Measurements from ENCODE around the gene VPS13D.

The VPS13D gene

DNA sequence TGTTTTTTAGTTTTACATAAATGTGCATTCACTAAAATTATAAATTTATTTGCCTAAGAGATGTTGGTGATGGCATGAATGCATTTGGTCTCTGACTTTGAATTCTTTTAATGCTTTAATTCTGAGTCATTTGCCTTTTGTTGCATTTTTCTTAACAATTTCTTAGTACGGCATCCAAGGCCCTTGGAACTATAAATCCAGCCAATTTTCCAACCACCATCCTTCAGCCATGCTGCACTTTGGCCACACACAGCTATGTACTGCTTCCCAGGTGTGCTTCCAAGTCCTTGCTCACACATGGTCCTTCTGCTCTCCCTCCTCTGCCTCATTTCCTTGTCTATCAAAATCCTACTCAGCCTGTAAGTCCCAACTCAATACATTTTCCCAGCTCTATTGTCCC is 227.1 kb downstream of the VPS13D start:
- no peak overlapping the region for H3K4me3 ChIP-seq (ENCODE audit: low read depth, low read length)
- TF ChIP-seq, protein P1, sequence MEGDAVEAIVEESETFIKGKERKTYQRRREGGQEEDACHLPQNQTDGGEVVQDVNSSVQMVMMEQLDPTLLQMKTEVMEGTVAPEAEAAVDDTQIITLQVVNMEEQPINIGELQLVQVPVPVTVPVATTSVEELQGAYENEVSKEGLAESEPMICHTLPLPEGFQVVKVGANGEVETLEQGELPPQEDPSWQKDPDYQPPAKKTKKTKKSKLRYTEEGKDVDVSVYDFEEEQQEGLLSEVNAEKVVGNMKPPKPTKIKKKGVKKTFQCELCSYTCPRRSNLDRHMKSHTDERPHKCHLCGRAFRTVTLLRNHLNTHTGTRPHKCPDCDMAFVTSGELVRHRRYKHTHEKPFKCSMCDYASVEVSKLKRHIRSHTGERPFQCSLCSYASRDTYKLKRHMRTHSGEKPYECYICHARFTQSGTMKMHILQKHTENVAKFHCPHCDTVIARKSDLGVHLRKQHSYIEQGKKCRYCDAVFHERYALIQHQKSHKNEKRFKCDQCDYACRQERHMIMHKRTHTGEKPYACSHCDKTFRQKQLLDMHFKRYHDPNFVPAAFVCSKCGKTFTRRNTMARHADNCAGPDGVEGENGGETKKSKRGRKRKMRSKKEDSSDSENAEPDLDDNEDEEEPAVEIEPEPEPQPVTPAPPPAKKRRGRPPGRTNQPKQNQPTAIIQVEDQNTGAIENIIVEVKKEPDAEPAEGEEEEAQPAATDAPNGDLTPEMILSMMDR (IDR thresholded peaks at IDR 0.05; ENCODE audit: low read depth, low read length), result no peak

DNA sequence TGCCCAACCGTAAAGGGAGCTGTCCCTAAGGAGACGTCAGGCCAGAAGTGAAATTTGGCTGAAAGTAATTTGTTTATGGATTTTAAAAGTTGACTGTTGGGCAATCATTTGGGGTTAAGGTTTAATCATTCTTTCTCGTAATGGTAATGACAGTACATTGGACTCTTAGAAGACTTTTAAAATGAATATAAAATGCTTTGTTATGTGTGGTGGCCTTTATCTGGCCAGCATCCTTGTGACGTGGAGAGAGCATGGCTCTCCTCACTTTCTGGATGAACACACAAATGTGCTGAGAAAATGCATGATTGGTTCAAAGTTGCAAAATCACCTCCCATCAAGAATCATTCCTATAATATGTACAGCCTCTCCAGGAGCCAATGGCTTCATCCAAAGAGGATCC is 227.9 kb downstream of the VPS13D start:
- TF ChIP-seq, protein P1 (IDR thresholded peaks at IDR 0.05; ENCODE audit: low read depth, low read length), result no peak
- H3K4me3 ChIP-seq (ENCODE audit: low read depth, low read length), result no peak overlapping the region

DNA sequence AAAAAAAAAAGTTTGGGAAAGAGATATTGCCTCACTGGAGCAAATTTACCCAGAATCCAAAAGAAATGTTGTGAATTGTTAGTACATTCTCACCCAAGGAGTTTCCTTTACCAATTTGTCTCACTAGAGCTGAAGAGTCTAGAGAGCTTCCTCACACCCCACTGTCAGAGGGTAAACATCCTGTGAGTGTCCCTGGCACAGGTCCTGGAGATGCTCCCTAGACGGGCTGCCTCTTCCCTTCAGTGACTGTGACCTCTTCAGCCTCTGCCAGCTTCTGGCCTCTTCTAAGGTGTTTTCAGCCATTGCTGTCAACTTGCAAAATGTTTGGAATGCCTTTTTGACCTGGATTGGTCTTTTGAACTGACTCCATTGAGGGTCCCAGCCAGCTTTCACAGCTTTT is 228.7 kb downstream of the VPS13D start:
- TF ChIP-seq, protein P1 (IDR thresholded peaks at IDR 0.05; ENCODE audit: low read depth, low read length), result no peak
- no peak overlapping the region for H3K4me3 ChIP-seq (ENCODE audit: low read depth, low read length)

DNA sequence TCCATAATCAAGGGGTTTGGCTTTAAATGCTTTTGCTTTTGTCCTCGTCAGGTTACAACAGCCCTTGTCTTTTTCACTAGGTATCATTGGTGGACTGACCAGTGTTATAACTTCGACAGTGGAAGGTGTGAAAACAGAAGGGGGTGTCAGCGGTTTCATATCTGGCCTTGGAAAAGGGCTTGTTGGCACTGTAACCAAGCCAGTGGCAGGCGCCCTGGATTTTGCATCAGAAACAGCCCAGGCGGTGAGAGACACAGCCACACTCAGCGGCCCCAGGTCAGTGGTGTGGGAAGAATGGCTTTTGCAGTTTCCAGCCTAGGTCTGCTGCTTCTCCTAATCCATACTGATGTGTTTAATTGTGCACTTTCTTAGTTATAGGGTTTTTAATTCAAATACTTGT is 230.3 kb downstream of the VPS13D start:
- no peak overlapping the region for H3K4me3 ChIP-seq (ENCODE audit: low read depth, low read length)
- TF ChIP-seq, protein P1 (IDR thresholded peaks at IDR 0.05; ENCODE audit: low read depth, low read length), result no peak

DNA sequence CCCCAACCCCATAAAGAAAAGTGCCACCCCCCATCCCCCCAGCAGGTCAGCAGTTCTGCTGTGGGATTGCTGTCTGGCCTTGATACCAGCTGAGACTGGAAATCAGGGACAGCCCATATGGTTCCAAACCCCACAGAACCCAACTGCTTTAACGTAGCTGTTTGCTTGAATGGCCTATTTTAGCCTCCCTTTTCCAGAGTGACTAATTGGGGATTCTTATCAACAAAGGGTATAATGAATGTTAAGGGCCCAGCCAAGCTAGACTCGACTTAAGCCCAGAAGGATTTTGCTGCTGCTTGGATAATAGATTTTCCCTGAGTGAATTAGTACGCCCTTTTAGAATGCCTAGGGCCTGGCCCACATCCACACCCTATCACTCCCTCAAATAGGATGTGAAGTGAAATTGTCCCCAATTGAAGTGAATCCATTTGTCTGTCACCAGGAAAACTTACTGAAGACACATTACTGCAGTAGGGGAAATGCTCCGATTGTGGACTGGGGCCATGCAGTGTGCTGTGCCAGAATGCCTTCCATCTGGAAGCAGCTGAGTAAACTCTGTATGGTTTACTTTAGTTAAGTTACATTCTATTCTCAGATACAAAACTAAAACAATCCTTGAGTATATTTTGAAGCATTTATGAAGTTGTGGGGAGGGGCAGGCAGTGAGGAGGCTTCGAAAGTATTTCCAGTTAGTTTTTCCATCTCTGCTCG is 231.2 kb downstream of the VPS13D start:
- no peak overlapping the region for H3K4me3 ChIP-seq (ENCODE audit: low read depth, low read length)

DNA sequence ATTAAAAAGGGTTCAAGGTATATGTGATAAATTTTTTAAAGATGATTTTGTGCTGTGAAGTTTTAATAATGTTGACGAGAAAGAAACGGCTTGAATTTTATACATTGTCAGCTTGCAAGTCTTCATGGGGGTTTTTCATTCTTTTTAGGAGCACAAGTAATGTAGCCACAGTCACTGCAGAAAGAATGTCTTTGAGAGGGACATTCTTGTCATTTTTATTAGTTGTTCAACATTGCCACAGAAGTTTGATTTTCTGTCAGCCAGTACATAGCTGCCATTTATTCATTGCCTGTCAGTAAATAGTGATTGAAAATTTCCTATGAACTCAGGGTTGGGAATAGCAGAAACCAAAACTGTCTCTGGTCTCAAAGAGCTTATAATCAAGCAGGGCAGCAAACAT is 231.9 kb downstream of the VPS13D start:
- no peak overlapping the region for H3K4me3 ChIP-seq (ENCODE audit: low read depth, low read length)
- TF ChIP-seq, protein P1 (IDR thresholded peaks at IDR 0.05; ENCODE audit: low read depth, low read length), result no peak

More for the DNA sequence above, 231.2 kb downstream of the VPS13D start:
- TF ChIP-seq, protein P1 (IDR thresholded peaks at IDR 0.05; ENCODE audit: low read depth, low read length), result no peak

DNA sequence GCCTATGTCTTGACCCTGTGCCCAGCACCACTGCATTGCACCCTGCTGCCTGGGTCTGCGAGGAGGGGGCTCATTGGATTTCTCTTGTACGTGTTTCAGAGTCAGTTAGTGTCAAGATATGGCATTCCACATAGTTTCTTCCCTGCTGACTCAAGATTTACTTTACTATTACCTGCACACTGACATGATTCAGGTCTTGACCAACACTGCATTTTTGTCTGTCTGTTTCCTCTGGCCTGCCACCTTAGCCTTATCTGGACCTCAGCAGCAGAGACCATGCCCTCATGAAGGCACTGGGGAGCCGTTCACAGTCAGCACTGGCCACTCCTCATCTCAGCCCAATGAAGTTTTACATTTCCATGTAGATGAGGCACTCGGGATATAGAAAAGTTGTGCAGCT is 232.8 kb downstream of the VPS13D start:
- TF ChIP-seq, protein P1 (IDR thresholded peaks at IDR 0.05; ENCODE audit: low read depth, low read length), result no peak
- no peak overlapping the region for H3K4me3 ChIP-seq (ENCODE audit: low read depth, low read length)
